M059J (cell line): ENCODE data around the gene HS6ST1. TPM values are rescaled to one million over a fixed set of nuclear protein-coding genes. Genes with fewer than 3 reads are reported as not detected.
A peak's percentile ranks its signal among the peaks of the same experiment; 100 is the strongest.

Experiments
- DNase-seq: peaks from one replicate; pipeline ENCODE4 v3.0.0-alpha.2; 2012; ENCODE audit warnings: low read depth
- total RNA-seq: library from RNA; depleted of rRNA; stranded (reverse); fragments of >200 nt; shearing (Covaris generic); gene quantifications from 2 replicates; pipeline ENCODE4 v1.2.3, GENCODE V29; 2014

HS6ST1 gene
- total RNA-seq, 1 experiment from 2014 or later, result 17.6 TPM

- no peak for DNase-seq
These were observed 19.7 kb downstream of the HS6ST1 start for GRCh38 chr2:128298846-128299507.

GRCh38 chr2:128298286-128298685 lies 20.4 kb downstream of the HS6ST1 start:
- no peak for DNase-seq

GRCh38 chr2:128293870-128294455 lies 24.7 kb downstream of the HS6ST1 start:
- DNase-seq, result no peak

- DNase-seq, result no peak
These were observed 25.3 kb downstream of the HS6ST1 start for GRCh38 chr2:128293426-128293755.

- DNase-seq, result no peak
These were observed 25.9 kb downstream of the HS6ST1 start for GRCh38 chr2:128292599-128293425.

- no peak for DNase-seq
These were observed 26.6 kb downstream of the HS6ST1 start for GRCh38 chr2:128291844-128292598.

- DNase-seq, result no peak
These were observed 27.4 kb downstream of the HS6ST1 start for GRCh38 chr2:128291161-128291843.

GRCh38 chr2:128290356-128290755 lies 28.3 kb downstream of the HS6ST1 start:
- DNase-seq, result peak; percentile 22

GRCh38 chr2:128289439-128289838 lies 29.2 kb downstream of the HS6ST1 start:
- DNase-seq, result no peak

GRCh38 chr2:128288781-128289180 lies 29.9 kb downstream of the HS6ST1 start:
- no peak for DNase-seq

- no peak for DNase-seq
These were observed 30.6 kb downstream of the HS6ST1 start for GRCh38 chr2:128287780-128288735.

- DNase-seq, result no peak
These were observed 31.5 kb downstream of the HS6ST1 start for GRCh38 chr2:128286905-128287779.

- no peak for DNase-seq
These were observed 32.5 kb downstream of the HS6ST1 start for GRCh38 chr2:128286011-128286721.

- no peak for DNase-seq
These were observed 33.2 kb downstream of the HS6ST1 start for GRCh38 chr2:128285329-128285931.

- DNase-seq, result no peak
These were observed 33.8 kb downstream of the HS6ST1 start for GRCh38 chr2:128284841-128285240.

GRCh38 chr2:128284037-128284441 lies 34.6 kb downstream of the HS6ST1 start:
- no peak for DNase-seq

GRCh38 chr2:128282976-128283810 lies 35.5 kb downstream of the HS6ST1 start:
- DNase-seq, result no peak
